Ovary (tissue), 3 donors: ENCODE results near the gene ZNF99.

ENCODE experiments used
- CTCF ChIP-seq, 3 donors: fragments of 450-650 bp in 2 of 3; fragments of 200-600 bp in 1 of 3; IDR thresholded peaks; one replicate each; pipeline versions ENCODE4 v1.5.1 to v1.8.0; 2016 to 2022; ENCODE audit warnings: antibody characterized with exemption in 3 of 3, mild to moderate bottlenecking in 1 of 3
- EP300 ChIP-seq: sonication (generic); formaldehyde crosslinking; IDR thresholded peaks from one replicate; pipeline ENCODE4 v1.6.1; 2017; ENCODE audit warnings: antibody characterized with exemption
- POLR2A ChIP-seq: fragments of 450-650 bp; IDR thresholded peaks from one replicate; pipeline ENCODE4 v1.6.1; 2017; ENCODE audit warnings: antibody characterized with exemption, mild to moderate bottlenecking, moderate library complexity
- donor health status: DM: no; HTN: no; CAD: no.

GRCh38 chr19:22814124-22814523 is 30.2 kb upstream of the ZNF99 start:
- no peak for TF ChIP-seq POLR2A
- TF ChIP-seq CTCF (IDR thresholded peaks at IDR 0.05) = no peak
- TF ChIP-seq EP300 = no peak
